ENCODE results near the gene TTLL8. TPM values are rescaled to one million over a fixed set of nuclear protein-coding genes. Genes with fewer than 3 reads are reported as not detected.

The TTLL8 gene
- not detected for total RNA-seq

DNA sequence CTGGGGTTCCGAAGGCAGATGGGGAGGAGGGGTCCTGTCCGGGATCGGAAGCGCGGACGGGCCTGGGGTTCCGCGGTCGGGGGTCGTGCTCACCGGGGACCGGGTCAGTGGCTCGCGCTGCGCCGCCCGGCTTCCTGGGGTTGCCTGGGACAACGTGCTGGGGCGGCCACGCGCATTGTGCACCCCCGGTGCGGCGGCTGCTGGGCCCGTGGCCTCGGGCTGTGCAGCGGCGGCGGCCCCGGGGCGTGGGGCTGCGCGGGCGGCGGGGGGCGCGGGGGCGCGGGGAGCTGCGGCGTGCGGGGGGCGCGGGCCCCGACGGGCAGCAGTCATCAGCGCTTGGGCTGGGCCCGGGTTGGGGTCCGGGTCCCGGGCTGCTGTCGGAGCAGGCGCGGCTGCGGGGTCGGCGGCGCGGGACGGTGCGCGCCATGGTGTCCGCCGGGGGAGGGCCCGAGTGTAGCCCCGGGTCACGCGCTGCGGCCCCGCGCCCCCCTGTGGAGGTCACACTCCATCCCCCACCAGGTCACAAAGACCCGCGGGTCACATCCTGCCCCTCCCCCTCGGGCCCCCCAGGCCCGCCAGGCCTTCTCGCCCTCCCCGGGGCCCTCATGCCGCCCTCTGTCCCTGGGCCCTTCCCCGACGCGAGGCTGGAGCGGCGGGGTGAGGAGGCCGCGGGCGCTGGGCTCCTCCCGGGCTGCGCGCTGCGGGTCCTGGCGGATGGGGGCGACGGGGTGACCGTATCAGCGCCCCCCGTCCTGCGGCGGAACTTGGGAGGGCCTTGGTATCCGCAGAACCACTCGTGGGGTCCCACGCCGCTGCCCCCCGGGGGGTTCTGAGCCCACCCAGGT lies at the start of gene TTLL8:
Gene TTLL8, minus strand, starts transcription at position 238 of the 845 bp plus-strand sequence.
- ChIA-PET CTCF (interaction anchor here (1.2 kb wide), 1 partner anchor 27 kb away, joined by 3 read pairs; the partner anchor contains the start of gene MLC1), POLR2A (no interaction called here)
- no peak for DNase-seq
- TF ChIP-seq CTCF (IDR thresholded peaks at IDR 0.05): no peak
- Mint-ChIP-seq H3K4me1 (ENCODE audit: low read depth) (no peaks in the 10 kb centered on the region), H3K36me3 (ENCODE audit: low read depth) (no peaks in the 10 kb centered on the region), H3K27me3 (peaks cover 22% of the 10 kb centered on the region), H3K4me3 (no peak within 1 kb of the TSS), H3K9me3 (peaks cover under 1% of the 10 kb centered on the region), H3K27ac (no peak within 1 kb of the TSS)
- intact Hi-C loops (cut with micrococcal nuclease): no loop called here
- no peak for ATAC-seq

GRCh38 chr22:50107529-50107928 lies 49.4 kb upstream of the TTLL8 start:
- POLR2A ChIA-PET: interaction anchor here (0.6 to 2.2 kb wide), 2 partner anchors 8 to 20 kb away, joined by 3 to 5 read pairs; no protein-coding TSS in a partner anchor
- Mint-ChIP-seq H3K4me1 (ENCODE audit: low read depth) (peaks cover 21% of the 10 kb centered on the region), H3K27me3 (no peaks in the 10 kb centered on the region), H3K4me3 (no peak overlapping the region), H3K27ac (no peak overlapping the region), H3K9me3 (no peaks in the 10 kb centered on the region), H3K36me3 (ENCODE audit: low read depth) (no peaks in the 10 kb centered on the region)
- DNase-seq (no peak), ATAC-seq (no peak)
- no peak for TF ChIP-seq CTCF (IDR thresholded peaks at IDR 0.05)
- intact Hi-C loops (cut with micrococcal nuclease): no loop called here
- CTCF ChIA-PET: no interaction called here

- intact Hi-C loops (cut with micrococcal nuclease): no loop called here
- DNase-seq: peak; percentile 56
- ChIA-PET POLR2A (interaction anchor here (0.9 to 2.2 kb wide), 3 partner anchors 10 to 31 kb away, joined by 3 to 5 read pairs (median 3); partner anchors contain the start of gene MOV10L1), CTCF (interaction anchor here (1.9 kb wide), 1 partner anchor 20 kb away, joined by 5 read pairs; the partner anchor contains the start of gene MLC1)
- Mint-ChIP-seq H3K36me3 (ENCODE audit: low read depth) (no peaks in the 10 kb centered on the region), H3K4me3 (peak overlapping the region; percentile 54), H3K27me3 (no peaks in the 10 kb centered on the region), H3K9me3 (no peaks in the 10 kb centered on the region), H3K4me1 (ENCODE audit: low read depth) (peaks cover 14% of the 10 kb centered on the region), H3K27ac (peak overlapping the region; percentile 32)
- no peak for TF ChIP-seq CTCF (IDR thresholded peaks at IDR 0.05)
- ATAC-seq: peak; percentile 83
Observed at GRCh38 chr22:50105208-50106100, 47.4 kb upstream of the TTLL8 start.

DNA sequence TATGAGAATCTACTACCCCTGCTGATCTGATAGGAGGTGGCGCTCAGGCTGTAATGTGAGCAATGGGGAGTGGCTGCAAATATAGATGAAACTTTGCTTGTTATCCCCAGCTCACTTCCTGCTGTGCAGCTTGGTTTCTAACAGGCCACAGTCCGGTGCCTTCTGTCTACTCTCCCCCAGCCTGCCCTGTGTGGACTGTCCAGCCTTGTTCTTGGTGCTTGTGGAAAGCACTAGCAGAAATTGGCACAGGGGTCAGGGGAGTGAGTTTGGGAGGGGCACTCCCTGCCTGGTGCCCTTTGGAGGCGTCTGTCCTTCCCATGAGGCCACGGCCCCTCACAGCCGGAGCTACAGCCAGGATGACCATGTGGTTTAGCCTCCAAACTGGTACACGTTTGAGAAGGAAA lies 46.0 kb upstream of the TTLL8 start:
- ATAC-seq (no peak), DNase-seq (no peak)
- no peak for TF ChIP-seq CTCF (IDR thresholded peaks at IDR 0.05)
- Mint-ChIP-seq H3K36me3 (ENCODE audit: low read depth) (no peaks in the 10 kb centered on the region), H3K4me3 (no peak overlapping the region), H3K4me1 (ENCODE audit: low read depth) (peaks cover 14% of the 10 kb centered on the region), H3K27ac (no peak overlapping the region), H3K27me3 (peaks cover 1% of the 10 kb centered on the region), H3K9me3 (no peaks in the 10 kb centered on the region)
- POLR2A ChIA-PET: no interaction called here
- intact Hi-C loops (cut with micrococcal nuclease): no loop called here
- CTCF ChIA-PET: interaction anchor here (1.0 to 1.9 kb wide), 3 partner anchors 19 to 45 kb away, joined by 3 to 5 read pairs (median 4); partner anchors contain the start of gene MLC1
